ENCODE measurements around the gene SCOC.

DNA sequence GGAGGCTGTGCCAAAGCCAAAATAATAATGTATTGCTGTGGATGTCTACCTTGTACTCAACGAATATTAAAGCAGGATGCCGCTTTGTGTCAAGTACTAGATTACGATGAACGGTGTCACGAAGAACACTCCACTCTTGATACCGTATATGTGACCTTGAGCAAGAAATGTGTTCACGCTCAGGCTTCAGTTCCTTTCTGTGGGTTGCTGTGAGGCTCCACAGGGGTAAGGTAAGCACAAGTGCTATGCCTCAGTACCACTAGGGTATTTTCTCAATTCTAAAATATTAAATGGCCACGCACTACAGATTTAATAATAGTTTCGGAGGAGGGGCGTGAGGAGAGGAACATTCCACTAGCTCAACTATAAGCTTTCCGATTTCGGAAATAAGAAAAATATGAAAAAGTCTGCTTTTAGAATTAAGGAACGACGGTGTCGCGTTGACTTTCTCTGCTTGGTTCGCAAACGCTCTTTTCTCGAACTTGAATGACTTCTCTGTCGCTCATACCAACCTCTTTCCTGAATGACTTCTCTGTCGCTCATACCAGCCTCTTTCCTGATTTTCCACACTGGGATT is 607 bp upstream of the SCOC start:
- TF ChIP-seq, protein P1, sequence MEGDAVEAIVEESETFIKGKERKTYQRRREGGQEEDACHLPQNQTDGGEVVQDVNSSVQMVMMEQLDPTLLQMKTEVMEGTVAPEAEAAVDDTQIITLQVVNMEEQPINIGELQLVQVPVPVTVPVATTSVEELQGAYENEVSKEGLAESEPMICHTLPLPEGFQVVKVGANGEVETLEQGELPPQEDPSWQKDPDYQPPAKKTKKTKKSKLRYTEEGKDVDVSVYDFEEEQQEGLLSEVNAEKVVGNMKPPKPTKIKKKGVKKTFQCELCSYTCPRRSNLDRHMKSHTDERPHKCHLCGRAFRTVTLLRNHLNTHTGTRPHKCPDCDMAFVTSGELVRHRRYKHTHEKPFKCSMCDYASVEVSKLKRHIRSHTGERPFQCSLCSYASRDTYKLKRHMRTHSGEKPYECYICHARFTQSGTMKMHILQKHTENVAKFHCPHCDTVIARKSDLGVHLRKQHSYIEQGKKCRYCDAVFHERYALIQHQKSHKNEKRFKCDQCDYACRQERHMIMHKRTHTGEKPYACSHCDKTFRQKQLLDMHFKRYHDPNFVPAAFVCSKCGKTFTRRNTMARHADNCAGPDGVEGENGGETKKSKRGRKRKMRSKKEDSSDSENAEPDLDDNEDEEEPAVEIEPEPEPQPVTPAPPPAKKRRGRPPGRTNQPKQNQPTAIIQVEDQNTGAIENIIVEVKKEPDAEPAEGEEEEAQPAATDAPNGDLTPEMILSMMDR (IDR thresholded peaks at IDR 0.05), result peak in 4 of 7 experiments; percentile 12 to 38 (median 26)
- peak in 2 of 3 donors; percentile 55 to 66 for TF ChIP-seq POLR2A (IDR thresholded peaks at IDR 0.05)
